Measurements from ENCODE around the gene RARG.

- TF ChIP-seq CTCF (IDR thresholded peaks at IDR 0.05) (no peak), POLR2A (IDR thresholded peaks at IDR 0.05) (peak in 1 of 2 donors; percentile 56)
Observed at GRCh38 chr12:53221203-53222080, 10.6 kb downstream of the RARG start.
